Stimulated activated naive CD8-positive, alpha-beta T cell treated with anti-CD3 and anti-CD28 coated beads, Interleukin-15, amount 100 ng/mL, for 72 hours (primary cell): Measurements from ENCODE around the gene PDGFRB.

Experiments used
- ATAC-seq: fragments of 150-1000 bp; cut with Tn5 transposase; 2 replicates; pipeline ENCODE4 v1.10.0; 2021; ENCODE audit warnings: mild to moderate bottlenecking, moderate library complexity
- DNase-seq, 2 donors: peaks; one replicate each; pipeline ENCODE4 v3.0.0; 2021 to 2022
- H3K27ac Mint-ChIP-seq, 2 donors: one replicate each; pipeline ENCODE4 v1.8.0; 2022; ENCODE audit warnings: mild to moderate bottlenecking in 2 of 2, mixed read lengths in 2 of 2, moderate library complexity in 2 of 2
- H3K27me3 Mint-ChIP-seq: one replicate; pipeline ENCODE4 v1.8.0; 2022; ENCODE audit warnings: mixed read lengths
- H3K4me1 Mint-ChIP-seq: one replicate; pipeline ENCODE4 v1.8.0; 2022; ENCODE audit warnings: mild to moderate bottlenecking, mixed read lengths
- H3K4me3 Mint-ChIP-seq, 2 donors: one replicate each; pipeline ENCODE4 v1.8.0; 2022; ENCODE audit warnings: mild to moderate bottlenecking in 2 of 2, mixed read lengths in 2 of 2, moderate library complexity in 1 of 2
- H3K9me3 Mint-ChIP-seq, 2 donors: one replicate each; pipeline ENCODE4 v1.8.0; 2022; ENCODE audit warnings: mixed read lengths in 2 of 2

The PDGFRB gene

DNA sequence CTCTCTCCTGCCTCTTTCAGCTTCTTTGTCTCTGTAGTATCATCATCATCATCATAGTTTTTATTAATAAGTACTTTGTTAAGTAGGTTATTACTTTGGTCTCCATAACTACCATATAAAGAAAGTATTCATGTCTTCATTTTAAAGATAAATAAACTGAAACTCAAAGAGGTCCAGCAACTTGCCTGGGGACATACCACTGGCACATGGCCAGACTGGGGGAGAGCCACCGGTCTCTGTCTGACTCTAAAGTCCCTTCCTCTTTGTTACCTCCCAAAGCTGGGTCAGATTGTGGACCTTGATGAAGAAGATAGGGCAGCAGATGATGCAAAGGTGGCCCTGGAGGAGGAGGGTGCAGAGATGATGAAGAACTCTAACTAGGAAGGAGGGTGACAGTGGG, 19.4 kb upstream of the PDGFRB start:
- DNase-seq, result no peak
- Mint-ChIP-seq H3K9me3 (no peaks in the 10 kb centered on the region), H3K27ac (no peak overlapping the region), H3K4me3 (no peak overlapping the region), H3K27me3 (peaks cover 39% of the 10 kb centered on the region), H3K4me1 (no peaks in the 10 kb centered on the region)
- ATAC-seq, result no peak

DNA sequence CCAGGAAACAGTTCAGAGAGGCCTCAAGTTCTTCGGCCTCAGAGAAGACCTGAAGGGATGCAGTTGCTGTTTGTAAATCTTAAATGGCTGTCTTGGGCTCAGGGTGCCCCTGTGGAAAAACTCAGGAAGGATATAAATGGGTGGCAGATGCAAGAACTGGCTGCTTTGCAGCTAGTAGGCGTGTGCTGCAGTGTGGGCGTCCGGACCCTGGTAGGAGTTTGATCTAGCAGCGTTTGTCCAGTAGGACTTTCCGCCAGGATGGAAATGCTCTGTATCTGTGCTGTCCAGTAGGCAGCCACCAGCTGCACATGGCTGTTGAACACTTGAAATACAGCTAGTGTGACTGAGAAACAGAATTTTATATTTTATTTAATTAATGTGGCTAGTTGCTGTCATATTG, 18.6 kb upstream of the PDGFRB start:
- ATAC-seq (no peak), DNase-seq (no peak)
- H3K4me1 Mint-ChIP-seq, result no peaks in the 10 kb centered on the region
- no peaks in the 10 kb centered on the region for H3K9me3 Mint-ChIP-seq
- no peak overlapping the region for H3K4me3 Mint-ChIP-seq
- peaks cover 47% of the 10 kb centered on the region for H3K27me3 Mint-ChIP-seq
- no peak overlapping the region for H3K27ac Mint-ChIP-seq

DNA sequence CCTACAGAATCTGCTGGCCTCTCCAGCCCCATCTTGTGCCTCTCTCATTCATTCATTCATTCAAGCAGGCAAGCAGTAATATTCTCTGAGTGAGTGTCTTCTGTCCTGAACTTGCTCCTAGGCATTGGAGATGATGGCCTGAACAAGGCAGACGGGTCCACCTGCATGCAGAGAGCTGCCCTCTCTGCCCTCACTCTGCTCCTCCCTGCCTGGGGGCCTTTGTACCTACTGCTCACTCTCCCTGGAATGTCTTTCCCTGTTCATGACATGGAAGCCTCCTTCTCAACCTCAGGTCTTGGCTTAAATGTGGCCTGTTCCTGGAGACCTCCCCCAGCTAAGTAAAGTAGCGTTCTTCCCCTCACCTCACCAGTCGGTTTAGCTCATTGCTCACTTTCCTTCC, 17.5 kb upstream of the PDGFRB start:
- no peaks in the 10 kb centered on the region for H3K4me1 Mint-ChIP-seq
- no peak overlapping the region for H3K4me3 Mint-ChIP-seq

DNA sequence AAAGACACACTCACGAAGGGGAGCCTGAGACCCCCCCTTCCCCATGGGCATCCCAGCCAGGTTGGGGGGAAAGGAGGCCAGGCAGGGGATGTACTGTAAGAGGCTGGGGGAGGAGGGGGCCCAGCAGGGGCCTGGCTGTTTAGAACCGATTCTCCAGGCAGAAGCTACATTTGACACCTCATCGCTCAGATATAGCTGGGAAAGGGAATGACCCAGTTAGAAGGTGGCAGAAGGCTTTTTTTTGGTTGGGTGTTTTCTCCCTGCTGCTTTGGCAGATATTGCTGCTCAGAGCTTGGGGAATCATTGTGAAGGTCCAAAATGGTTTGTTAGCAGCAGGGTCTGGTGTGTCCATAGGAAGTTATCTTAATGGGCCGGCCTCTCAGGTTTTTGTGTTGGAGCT, 16.9 kb upstream of the PDGFRB start:
- no peaks in the 10 kb centered on the region for H3K9me3 Mint-ChIP-seq
- peaks cover 64% of the 10 kb centered on the region for H3K27me3 Mint-ChIP-seq
- ATAC-seq (no peak), DNase-seq (no peak)
- H3K4me3 Mint-ChIP-seq, result no peak overlapping the region
- H3K4me1 Mint-ChIP-seq, result no peaks in the 10 kb centered on the region
- H3K27ac Mint-ChIP-seq, result no peak overlapping the region

More for the DNA sequence above, 17.5 kb upstream of the PDGFRB start:
- DNase-seq (no peak), ATAC-seq (no peak)
- Mint-ChIP-seq H3K27ac (no peak overlapping the region), H3K9me3 (no peaks in the 10 kb centered on the region), H3K27me3 (peaks cover 58% of the 10 kb centered on the region)

DNA sequence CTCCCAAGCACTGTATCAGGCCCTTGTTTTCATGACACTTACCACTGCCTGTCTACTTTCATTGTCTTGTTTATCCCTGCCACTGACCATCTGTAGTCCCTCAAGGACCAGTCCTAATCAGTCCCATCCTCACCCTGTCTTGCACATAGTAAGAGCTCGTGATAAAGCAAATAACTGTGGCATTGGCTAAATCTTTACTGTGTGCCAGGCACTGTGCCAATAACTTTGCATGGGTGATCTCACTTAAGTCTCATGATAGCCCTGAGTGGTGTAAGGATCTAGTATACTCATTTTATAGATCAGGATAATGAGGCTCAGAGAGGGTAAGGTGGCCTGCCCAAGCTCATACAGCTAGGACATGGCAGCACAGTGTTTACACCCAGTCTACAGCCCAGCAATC, 16.5 kb upstream of the PDGFRB start:
- H3K4me3 Mint-ChIP-seq, result no peak overlapping the region
- ATAC-seq (peak; percentile 27), DNase-seq (no peak)
- H3K27me3 Mint-ChIP-seq, result peaks cover 68% of the 10 kb centered on the region
- no peaks in the 10 kb centered on the region for H3K4me1 Mint-ChIP-seq
- H3K9me3 Mint-ChIP-seq, result no peaks in the 10 kb centered on the region
- no peak overlapping the region for H3K27ac Mint-ChIP-seq

DNA sequence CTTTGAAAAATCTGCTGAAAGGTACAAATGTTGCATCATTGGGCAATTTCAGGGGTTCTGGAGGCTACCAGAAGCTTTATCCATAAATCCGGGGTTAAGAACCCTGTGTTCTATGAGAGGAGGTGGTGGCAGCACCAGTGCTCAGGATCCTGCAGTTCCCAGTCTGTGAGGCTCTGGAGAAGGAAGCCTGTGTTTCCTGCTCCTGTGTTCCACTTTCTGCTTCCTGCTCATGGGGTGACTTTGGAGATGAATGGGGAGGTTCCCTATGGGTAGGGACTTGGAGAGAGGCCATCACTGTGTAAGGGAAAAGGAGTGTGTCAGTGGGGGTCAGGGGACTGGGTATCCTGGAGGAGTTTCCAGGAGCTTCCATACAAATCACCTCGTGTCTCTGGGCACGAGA, 13.2 kb upstream of the PDGFRB start:
- DNase-seq (no peak), ATAC-seq (no peak)
- Mint-ChIP-seq H3K4me1 (no peaks in the 10 kb centered on the region), H3K27ac (no peak overlapping the region), H3K4me3 (no peak overlapping the region), H3K27me3 (peaks cover 86% of the 10 kb centered on the region), H3K9me3 (no peaks in the 10 kb centered on the region)

DNA sequence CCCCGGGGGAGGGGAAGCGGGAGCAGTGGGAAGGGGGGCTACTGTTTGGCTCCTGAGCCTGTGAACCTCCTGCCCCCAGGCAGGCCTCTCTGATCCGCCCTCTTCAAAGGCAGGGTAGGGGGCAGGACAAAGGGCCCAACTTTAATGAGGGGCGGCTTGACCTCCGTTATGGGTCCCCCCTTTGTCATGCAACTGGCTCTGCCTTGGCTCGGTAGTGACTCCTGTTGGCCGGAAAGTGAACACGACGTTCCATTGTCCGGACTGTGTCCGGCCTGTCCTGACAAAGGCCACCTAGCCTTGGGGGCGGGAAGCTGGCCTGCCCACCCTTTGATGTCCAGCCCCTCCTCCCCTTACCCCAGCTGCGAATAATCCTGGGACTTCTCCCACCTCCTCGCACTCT, 12.3 kb upstream of the PDGFRB start:
- Mint-ChIP-seq H3K4me1 (no peaks in the 10 kb centered on the region), H3K27me3 (peaks cover 77% of the 10 kb centered on the region)
- ATAC-seq, result no peak

DNA sequence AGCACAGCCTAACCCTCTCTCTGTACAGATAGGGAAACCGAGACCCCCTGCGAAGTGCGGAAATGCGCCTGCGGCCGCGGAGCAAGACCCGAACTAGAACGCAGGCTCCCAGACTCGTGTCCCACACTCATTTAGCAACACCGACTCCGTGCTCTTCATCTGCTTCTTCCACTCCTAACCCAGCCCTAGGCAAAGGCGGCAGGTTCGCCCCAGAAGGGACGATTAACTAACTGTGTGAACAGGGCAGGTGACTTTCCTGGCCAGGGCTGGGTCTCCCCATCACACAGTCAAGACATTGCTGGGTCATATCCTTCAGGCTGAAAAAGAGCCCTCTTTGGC, 11.8 kb upstream of the PDGFRB start:
- Mint-ChIP-seq H3K4me1 (no peaks in the 10 kb centered on the region), H3K4me3 (no peak overlapping the region), H3K27me3 (peaks cover 74% of the 10 kb centered on the region), H3K9me3 (no peaks in the 10 kb centered on the region), H3K27ac (no peak overlapping the region)
- ATAC-seq (no peak), DNase-seq (no peak)

More for the DNA sequence above, 12.3 kb upstream of the PDGFRB start:
- no peak for DNase-seq
- H3K4me3 Mint-ChIP-seq, result no peak overlapping the region
- H3K27ac Mint-ChIP-seq, result no peak overlapping the region
- no peaks in the 10 kb centered on the region for H3K9me3 Mint-ChIP-seq

DNA sequence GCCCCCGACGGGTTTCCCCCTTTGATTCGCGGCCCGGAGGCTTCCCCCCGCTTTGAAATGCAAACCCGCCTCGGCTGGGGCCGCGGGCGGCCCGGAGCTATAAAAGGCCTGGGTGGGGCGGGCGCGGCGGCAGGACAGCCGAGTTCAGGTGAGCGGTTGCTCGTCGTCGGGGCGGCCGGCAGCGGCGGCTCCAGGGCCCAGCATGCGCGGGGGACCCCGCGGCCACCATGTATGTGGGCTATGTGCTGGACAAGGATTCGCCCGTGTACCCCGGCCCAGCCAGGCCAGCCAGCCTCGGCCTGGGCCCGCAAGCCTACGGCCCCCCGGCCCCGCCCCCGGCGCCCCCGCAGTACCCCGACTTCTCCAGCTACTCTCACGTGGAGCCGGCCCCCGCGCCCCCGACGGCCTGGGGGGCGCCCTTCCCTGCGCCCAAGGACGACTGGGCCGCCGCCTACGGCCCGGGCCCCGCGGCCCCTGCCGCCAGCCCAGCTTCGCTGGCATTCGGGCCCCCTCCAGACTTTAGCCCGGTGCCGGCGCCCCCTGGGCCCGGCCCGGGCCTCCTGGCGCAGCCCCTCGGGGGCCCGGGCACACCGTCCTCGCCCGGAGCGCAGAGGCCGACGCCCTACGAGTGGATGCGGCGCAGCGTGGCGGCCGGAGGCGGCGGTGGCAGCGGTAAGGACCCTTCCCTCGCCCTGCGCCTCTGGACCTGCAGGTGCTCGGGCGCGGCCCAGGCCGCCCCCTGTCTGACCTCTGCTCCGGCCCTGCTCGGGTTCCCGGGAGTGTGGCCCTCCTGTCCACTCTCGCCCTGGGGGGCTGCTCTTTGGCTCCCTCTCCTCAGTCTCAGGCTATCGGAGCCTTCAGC, 11.2 kb upstream of the PDGFRB start, which contains the start of gene CDX1:
Gene CDX1, plus strand, starts transcription at position 129 of the 862 bp plus-strand sequence. Its CDS starts 99 bp downstream, at position 228.
- H3K9me3 Mint-ChIP-seq, result no peaks in the 10 kb centered on the region
- peak; percentile 34 for ATAC-seq
- peaks cover 68% of the 10 kb centered on the region for H3K27me3 Mint-ChIP-seq
- no peak for DNase-seq
- H3K4me1 Mint-ChIP-seq, result no peaks in the 10 kb centered on the region
- no peak within 1 kb of the TSS for H3K27ac Mint-ChIP-seq
- no peak within 1 kb of the TSS for H3K4me3 Mint-ChIP-seq

DNA sequence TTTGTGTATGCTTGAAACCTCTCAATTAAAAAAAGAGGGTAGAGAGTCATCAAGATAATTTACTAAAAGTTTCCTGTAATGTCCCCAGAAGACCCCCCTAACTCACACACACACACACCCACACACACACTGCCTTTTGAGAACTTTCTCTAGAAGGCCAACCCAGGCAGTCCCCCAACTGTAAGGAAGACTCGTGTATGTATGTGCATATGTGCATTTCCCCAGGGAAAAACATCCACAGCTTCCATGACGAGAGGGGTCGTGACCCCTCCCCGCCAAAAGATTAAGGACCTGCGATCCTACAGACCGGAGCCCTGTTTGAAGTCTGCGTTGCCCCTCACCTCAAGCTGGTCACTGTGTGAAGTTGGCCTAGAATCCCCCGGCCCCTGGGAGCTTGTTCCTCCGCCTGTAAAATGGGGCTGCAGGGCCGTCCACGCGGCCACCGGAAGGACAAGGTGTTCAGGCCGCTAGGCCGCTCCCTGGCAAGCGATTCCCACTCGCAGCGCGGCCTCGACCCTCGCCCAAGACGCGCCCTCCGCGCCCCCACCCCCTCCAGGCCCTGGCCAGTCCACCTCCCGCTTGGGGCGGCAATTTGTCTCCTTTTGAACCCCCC, 10.5 kb upstream of the PDGFRB start:
- ATAC-seq, result no peak
- no peaks in the 10 kb centered on the region for H3K4me1 Mint-ChIP-seq
- peaks cover 62% of the 10 kb centered on the region for H3K27me3 Mint-ChIP-seq

DNA sequence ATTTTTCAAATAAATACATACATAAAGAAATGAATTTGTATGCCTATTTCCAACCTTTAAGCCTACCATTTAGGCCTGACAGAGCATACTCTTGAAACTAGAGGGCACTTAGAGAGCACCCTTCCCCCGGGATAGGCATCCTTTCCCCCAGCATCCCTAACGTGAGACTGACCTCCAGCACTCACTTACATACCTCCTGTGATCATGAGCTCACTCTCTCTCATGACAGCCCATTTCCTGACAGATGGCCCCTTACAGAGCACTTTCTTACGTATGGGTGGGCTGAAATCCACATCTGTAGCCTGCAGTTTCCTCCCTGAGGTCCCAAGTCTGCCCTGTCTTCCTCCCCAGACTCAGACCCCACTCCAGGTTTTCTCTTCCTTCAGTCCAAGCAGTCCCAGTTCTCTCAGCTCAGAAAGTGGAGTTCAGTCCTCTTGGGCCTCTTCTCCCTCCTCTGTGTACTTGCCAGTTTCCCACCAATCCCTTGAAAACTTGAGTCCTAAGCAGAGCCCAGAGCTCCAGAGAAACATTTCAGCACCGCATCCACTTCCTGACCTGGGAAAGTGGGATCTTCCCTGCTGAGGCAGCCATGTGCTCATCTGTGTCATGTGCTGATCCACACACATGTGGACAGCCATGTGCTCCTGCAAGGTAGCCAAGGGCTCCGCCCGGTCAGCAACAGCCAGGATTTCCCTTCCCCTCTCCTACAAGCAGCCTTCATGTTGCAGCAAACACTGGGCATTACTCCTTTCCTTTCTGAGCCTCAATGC, 8.8 kb upstream of the PDGFRB start:
- ATAC-seq, result no peak
- no peak for DNase-seq
- H3K27ac Mint-ChIP-seq, result no peak overlapping the region
- peaks cover 50% of the 10 kb centered on the region for H3K27me3 Mint-ChIP-seq
- H3K9me3 Mint-ChIP-seq, result no peaks in the 10 kb centered on the region
- H3K4me1 Mint-ChIP-seq, result no peaks in the 10 kb centered on the region
- H3K4me3 Mint-ChIP-seq, result no peak overlapping the region

More for the DNA sequence above, 10.5 kb upstream of the PDGFRB start:
- no peak for DNase-seq
- Mint-ChIP-seq H3K27ac (no peak overlapping the region), H3K9me3 (no peaks in the 10 kb centered on the region), H3K4me3 (no peak overlapping the region)

DNA sequence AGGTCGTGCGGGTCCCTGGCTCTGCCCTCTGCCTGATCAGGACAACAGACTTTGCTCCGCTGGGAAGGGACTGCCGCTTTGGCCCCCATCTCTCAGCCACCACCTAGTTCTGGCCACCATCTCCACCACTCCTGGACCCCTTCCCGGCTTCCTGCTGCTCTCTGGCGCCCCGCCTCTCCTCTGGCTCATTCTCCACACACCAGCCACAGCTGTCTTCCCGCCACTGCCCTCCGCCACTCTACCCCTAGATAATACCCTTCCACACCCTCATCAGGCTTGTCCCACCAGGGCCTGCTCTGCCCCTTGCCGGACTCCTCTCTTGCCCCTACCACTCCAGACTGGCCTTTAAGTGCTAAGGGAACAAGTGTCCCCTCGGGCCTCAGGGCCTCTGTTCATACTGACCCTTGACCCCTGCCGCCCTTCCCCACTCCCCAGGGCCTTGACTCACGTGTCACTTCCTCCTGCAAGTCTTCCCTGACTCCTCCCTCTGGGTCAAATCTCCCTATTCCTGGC, 8.0 kb upstream of the PDGFRB start:
- no peak overlapping the region for H3K27ac Mint-ChIP-seq
- no peaks in the 10 kb centered on the region for H3K9me3 Mint-ChIP-seq
- peaks cover 43% of the 10 kb centered on the region for H3K27me3 Mint-ChIP-seq
- no peaks in the 10 kb centered on the region for H3K4me1 Mint-ChIP-seq
- DNase-seq (no peak), ATAC-seq (no peak)
- no peak overlapping the region for H3K4me3 Mint-ChIP-seq

DNA sequence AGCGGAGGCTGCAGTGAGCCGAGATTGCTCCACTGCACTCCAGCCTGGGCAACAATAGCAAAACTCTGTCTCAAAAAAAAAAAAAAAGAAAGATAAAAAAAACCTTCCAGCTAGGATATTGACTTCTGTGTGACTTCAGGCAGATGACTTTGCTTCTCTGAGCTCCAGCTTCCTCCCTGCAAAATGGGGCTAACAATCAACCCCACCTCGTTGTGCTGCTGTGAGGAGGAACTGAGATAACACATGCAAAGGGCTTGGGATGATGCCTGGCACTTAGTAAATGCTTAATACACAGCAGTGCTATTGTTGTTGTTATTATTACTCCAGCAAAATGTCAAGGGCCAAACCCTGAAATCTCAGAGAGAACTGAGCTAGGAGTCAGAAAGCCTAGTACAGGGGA, 7.4 kb upstream of the PDGFRB start:
- ATAC-seq (no peak), DNase-seq (no peak)
- Mint-ChIP-seq H3K27me3 (peaks cover 37% of the 10 kb centered on the region), H3K9me3 (no peaks in the 10 kb centered on the region), H3K27ac (no peak overlapping the region), H3K4me3 (no peak overlapping the region), H3K4me1 (no peaks in the 10 kb centered on the region)

DNA sequence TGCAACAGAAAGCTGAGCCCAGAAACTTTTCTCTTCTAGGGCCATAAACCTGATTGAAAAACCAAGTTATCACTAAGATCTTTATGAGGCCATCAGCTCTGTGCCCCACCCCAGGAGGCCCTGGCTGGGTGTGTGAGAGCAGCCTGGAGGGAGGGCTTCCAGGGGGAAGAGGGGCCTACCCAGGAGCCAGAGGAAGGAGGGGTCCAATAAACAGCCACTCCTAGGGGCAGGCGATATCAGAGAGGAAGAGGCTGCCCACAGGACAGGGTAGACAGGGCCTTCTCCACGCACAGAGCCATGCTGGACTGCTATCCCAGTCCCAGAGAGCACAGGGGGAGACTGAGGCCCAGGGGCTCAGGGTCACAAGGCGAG, 6.5 kb upstream of the PDGFRB start:
- H3K27me3 Mint-ChIP-seq, result peaks cover 36% of the 10 kb centered on the region
- H3K4me3 Mint-ChIP-seq, result no peak overlapping the region
- H3K4me1 Mint-ChIP-seq, result no peaks in the 10 kb centered on the region
- H3K27ac Mint-ChIP-seq, result no peak overlapping the region
- ATAC-seq, result peak; percentile 10
- DNase-seq, result no peak
- H3K9me3 Mint-ChIP-seq, result no peaks in the 10 kb centered on the region

DNA sequence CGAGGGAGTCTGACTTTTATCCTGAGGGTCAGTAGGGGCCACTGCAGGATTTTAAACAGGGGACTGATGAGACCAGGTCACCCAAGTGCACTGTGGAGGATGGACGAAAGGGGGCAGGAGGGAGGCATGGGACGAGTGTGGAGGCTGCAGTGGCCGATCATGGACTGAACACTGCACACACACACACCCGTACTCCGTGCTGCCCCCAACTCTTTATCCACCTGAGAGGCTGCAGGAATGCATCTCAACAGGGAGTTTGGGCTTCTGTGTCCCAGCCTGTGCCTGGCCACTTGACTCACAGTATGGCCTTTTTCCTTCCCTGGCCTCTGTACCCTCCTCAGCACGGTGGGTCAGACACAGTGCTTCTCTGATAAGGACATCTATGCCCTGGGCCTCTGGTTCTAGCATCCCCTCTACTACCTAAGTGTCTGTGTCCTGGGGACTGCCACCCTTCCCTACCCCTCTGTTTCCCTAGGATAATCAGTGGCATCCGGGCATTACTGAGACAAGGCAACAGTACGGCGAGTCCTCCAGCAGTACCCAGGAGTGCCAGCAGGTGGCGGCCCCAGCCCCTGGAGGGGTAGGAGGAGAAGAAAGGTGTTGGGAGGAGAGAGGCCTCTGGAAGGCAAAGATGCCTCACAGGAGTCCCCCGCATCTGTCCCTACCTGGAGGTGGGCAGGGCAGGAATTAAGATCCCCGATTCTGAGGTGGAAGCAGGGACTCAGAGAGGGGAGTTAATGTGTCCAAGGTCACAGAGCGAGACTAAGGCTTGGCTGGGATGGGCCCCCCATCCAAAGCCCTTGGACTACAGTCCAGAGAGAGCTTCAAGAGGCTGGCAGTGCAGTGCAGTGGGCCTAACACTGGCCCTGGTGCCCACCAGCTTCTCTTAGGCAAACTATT, 5.8 kb upstream of the PDGFRB start:
- DNase-seq (peak; percentile 71 to 75), ATAC-seq (peak; percentile 73)
- H3K27me3 Mint-ChIP-seq, result peaks cover 38% of the 10 kb centered on the region
- H3K9me3 Mint-ChIP-seq, result no peaks in the 10 kb centered on the region
- no peak overlapping the region for H3K27ac Mint-ChIP-seq
- H3K4me3 Mint-ChIP-seq, result no peak overlapping the region
- peaks cover under 1% of the 10 kb centered on the region for H3K4me1 Mint-ChIP-seq
